GOT3 (cell line): Measurements from ENCODE around the gene REEP1.
A peak's percentile ranks its signal among the peaks of the same experiment; 100 is the strongest.

Experiments used
- DNase-seq: peaks from one replicate; lab custom pipeline; 2025; ENCODE audit warnings: mixed read lengths; lab: John Stamatoyannopoulos, UW

REEP1 gene

DNA sequence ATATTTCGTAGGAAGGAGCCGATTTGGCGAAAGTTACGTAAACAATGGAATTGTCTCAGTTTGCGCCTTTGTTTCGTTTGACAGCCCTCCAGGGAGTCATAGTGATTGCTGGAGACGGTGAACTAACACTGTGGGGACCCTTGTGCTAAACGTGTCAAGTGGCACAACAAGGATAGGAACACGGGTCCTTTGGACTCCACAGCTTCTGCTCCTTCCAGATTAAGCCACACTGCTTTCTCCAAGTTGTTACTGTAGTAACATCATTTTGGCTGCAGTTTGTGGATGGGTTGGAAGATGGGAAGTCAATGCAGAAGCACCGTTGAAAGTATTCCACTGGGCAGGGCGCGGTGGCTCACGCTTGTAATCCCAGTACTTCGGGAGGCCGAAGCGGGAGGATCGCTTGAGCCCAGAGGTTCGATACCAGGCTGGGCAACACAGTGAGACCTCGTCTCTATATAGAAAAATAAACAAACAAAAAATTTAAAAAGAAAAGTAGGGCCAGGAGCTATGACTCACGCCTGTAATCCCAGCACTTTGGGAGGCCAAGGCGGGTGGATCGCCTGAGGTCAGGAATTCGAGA lies 141.5 kb downstream of the REEP1 start:
- DNase-seq: no peak

DNA sequence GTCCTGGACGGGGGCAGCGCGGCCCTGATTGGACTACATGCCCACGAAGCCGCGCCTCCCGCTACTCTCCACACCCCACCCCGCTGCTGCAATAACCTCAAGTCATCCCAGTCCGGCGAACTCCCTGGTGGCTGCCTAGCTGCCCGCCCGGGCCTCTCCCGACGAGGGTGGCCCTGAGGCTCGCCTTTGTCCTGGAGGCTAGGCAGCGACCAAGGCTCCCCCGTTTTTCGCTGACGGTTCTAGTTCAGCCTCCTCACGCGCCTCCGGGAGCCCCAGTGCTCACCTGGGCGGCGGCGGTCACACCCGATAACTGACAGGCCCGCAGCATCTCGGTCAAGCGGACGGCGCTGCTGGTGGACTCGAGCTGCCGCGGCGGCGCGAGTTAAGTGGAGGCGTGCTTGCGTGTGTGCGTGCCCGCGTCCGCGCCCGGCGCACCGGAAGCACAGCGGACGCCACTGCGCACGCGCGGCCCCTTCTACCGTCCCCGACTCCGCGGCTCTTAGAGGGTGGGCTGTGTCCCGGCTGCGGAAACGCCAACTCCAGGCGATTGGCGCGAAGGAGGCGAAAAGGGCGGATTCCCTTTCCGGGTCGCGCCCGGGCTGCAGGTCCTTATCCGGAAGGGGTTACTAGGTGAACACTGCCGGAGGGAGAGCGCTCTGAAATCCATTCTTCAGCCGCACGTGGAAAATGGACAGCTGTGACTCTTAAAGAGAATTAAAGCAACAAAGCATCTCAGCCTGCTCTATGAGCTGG lies 142.2 kb downstream of the REEP1 start, which contains the start of gene IMMT:
IMMT (minus strand) TSS at position 408 of the 753 bp plus-strand sequence; CDS start at position 328, 80 bp downstream.
- peak; percentile 84 for DNase-seq

GRCh38 chr2:86194751-86195054 lies 142.7 kb downstream of the REEP1 start:
- DNase-seq: no peak

DNA sequence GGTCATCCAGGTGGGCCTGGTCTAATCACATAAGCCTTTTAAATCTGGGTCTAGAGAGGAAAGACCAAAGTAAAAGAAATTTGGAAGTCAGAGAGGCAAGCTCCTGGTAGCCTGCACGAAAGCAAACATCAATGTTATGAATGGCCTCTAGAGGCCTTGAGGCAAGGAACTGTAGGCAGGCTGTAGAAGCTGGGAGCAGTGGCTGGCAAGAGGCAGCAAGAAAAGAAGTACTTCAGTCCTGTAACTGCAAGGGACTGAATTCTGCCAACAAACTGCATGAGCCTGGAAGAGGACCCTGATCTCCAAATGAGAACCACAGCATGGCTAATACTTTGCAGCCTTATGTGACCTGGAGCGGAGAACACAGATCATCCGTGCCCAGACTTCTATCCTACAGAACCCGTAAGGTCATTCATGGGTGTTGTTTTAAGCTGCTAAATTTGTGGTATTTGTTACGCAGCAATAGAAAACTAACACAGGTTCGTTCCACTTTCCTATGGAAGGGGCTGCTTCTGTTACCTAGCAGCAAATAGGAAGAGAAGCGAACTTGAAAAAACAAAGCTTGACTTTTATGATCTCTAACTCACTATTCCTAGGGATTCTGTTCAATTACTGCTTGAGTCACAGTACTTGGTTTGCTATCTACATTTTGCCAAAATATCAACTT lies 143.4 kb downstream of the REEP1 start:
- no peak for DNase-seq

DNA sequence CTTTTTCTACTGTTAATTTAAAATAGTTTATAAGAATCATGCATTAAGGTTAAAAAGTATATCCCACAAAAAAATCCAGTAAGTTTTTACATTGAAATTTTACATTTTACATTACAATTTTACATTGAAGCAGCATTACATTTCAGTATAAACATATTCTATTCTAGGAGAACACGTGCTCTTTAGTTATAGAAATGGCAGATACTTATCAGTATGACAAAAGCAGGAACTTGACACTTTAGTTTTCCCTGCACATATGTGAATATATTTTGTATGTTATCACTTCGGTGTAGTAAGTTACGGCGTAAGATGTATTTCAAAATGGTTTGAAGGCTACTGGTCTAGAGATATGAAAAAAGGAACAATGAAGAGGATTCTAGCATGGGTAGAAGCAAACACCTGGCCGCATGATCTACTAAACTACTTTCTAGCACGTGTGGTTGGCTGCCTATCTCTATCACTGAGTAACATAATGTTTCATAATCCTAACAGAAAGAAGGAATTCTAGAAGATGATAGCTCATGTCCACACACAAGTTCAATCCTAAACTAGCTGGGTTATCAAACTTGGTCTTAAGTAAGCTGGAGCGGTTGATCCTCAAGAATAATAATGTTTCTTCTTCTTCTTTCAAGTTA lies 147.5 kb downstream of the REEP1 start:
- no peak for DNase-seq

DNA sequence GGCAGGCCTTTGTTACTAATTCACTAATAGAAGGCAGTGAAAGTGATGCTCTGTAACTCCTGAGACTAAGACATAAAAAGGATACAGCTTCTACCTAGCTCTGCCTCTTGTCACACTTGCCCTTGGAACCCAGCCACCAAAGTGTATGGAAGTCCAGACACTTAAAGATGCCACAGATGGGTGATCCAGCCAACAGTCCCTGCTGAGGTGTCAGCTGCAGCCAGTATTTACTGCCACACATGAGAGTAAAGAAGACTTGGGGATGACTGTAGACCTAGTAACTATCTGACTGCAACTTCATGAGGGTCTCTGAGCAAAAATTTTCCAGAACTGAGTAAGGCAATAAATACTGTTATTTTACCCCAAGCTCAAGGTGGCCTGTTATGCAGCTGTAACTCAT lies 151.0 kb downstream of the REEP1 start:
- no peak for DNase-seq

GRCh38 chr2:86185517-86186212 lies 151.8 kb downstream of the REEP1 start:
- no peak for DNase-seq

DNA sequence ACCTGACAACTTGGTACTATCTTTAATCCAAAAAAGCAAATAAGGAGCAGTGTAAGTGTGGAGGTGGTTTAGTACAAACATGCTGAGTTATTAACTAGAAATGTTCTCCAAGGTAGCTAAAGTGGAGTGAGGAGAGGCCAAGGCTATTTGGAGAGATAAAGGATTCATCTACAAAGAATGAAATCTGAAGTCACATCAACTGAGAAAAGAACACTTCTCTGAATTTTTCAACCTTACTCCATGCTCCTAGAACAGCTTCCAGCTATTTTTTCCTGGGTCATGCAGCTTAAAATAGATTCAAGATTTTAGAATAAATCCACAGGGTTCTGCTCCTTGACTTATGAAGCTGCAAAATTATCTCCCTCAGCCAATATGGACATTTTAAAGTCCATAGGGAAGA lies 160.8 kb downstream of the REEP1 start:
- DNase-seq: no peak

GRCh38 chr2:86175828-86176227 lies 161.6 kb downstream of the REEP1 start:
- no peak for DNase-seq

- no peak for DNase-seq
Observed at GRCh38 chr2:86174445-86174844, 163.0 kb downstream of the REEP1 start.

DNA sequence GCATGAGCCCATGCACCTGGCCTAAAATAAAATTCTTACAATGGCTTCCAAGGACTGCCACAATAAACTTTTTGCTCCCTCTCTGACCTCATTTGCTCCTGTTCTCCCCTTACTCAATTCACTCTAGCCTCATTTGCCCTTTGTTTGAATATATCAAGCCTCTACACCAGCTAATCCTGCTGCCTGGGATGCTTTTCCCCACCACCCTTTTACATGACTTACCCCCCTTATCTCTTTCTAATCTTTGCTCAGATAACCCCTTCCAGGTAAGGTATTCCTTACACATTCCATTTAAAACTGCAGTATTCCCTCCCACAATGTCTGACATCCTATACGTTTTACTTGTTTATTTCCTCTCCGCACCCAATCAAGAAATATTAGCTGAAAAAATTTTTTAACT lies 164.8 kb downstream of the REEP1 start:
- DNase-seq: no peak

GRCh38 chr2:86171295-86171694 lies 166.1 kb downstream of the REEP1 start:
- no peak for DNase-seq

GRCh38 chr2:86170449-86170848 lies 167.0 kb downstream of the REEP1 start:
- DNase-seq: no peak
